Panc1 (cell line): ENCODE data around the gene TTC28. TPM values are rescaled to one million over a fixed set of nuclear protein-coding genes. Genes with fewer than 3 reads are reported as not detected.

Source experiments
- ATAC-seq: fragments of 200-7000 bp; cut with Tn5 transposase; 2 replicates; pipeline ENCODE4 v1.9.1; 2020; ENCODE audit warnings: mild to moderate bottlenecking, moderate library complexity
- BruUV-seq: library from RNA; stranded (reverse); fragments of 400-500 nt; replicated peaks from 2 replicates; lab custom pipeline; 2021; lab: Mats Ljungman, UMichigan
- CTCF ChIA-PET: fragments of 300-600 bp; sonication (Branson Sonifier 250); formaldehyde crosslinking; loops from one replicate; lab custom pipeline; 2022; ENCODE audit warnings: antibody characterized with exemption; lab: Charles Lee
- POLR2A ChIA-PET: fragments of 300-600 bp; sonication (Branson Sonifier 250); formaldehyde crosslinking; loops from one replicate; lab custom pipeline; 2022; ENCODE audit warnings: antibody characterized with exemption; lab: Charles Lee
- DNase-seq: peaks from one replicate; pipeline ENCODE4 v3.0.0-alpha.2; 2010; ENCODE audit warnings: low read depth, low spot score
- H3K27ac ChIP-seq: 2 replicates; pipeline ENCODE4 v1.5.1; 2011; ENCODE audit warnings: mild to moderate bottlenecking, low read length, inconsistent platforms
- H3K27me3 ChIP-seq: fragments of 200-500 bp; sonication (Bioruptor generic); 2 replicates; pipeline ENCODE4 v1.6.0; 2014; ENCODE audit warnings: low read length, inconsistent platforms; ENCODE audit not compliant: control insufficient read depth, insufficient read depth
- H3K36me3 ChIP-seq: fragments of 200-500 bp; sonication (Bioruptor generic); 2 replicates; pipeline ENCODE4 v1.5.1; 2014; ENCODE audit warnings: inconsistent platforms, mild to moderate bottlenecking, low read length, moderate library complexity; ENCODE audit not compliant: control insufficient read depth, insufficient read depth
- H3K4me1 ChIP-seq: 2 replicates; pipeline ENCODE4 v1.5.1; 2011; ENCODE audit warnings: inconsistent platforms, mild to moderate bottlenecking, low read length, moderate library complexity; ENCODE audit not compliant: control insufficient read depth, insufficient read depth
- H3K4me3 ChIP-seq, 2 experiments: 2 replicates each; pipeline ENCODE4 v1.5.1; 2011 to 2012; ENCODE audit warnings: low read depth in 2 of 2, low read length in 2 of 2, mild to moderate bottlenecking in 2 of 2, inconsistent platforms in 1 of 2, moderate library complexity in 1 of 2
- H3K9me3 ChIP-seq: fragments of 200-500 bp; sonication (Bioruptor generic); 2 replicates; pipeline ENCODE4 v1.5.1; 2014; ENCODE audit warnings: low read depth, mild to moderate bottlenecking, inconsistent platforms, low read length, moderate library complexity; ENCODE audit not compliant: control insufficient read depth, insufficient read depth
- CTCF ChIP-seq: fragments of 450-650 bp; IDR thresholded peaks from 2 replicates; pipeline ENCODE4 v1.5.1; 2017; ENCODE audit warnings: mild to moderate bottlenecking
- POLR2AphosphoS5 ChIP-seq: IDR thresholded peaks from 2 replicates; pipeline ENCODE4 v1.6.1; 2012; ENCODE audit warnings: mild to moderate bottlenecking, low read depth, low read length, moderate library complexity
- SIN3A ChIP-seq: IDR thresholded peaks from 2 replicates; pipeline ENCODE4 v1.6.1; 2012; ENCODE audit warnings: low read depth, mild to moderate bottlenecking, low read length, moderate library complexity, borderline replicate concordance; ENCODE audit not compliant: insufficient read depth
- TCF7L2 ChIP-seq: IDR thresholded peaks from 2 replicates; pipeline ENCODE4 v1.6.1; 2011; ENCODE audit warnings: mild to moderate bottlenecking, low read depth, low read length, inconsistent platforms
- in situ Hi-C: cut with HindIII; loops from 2 replicates; pipeline ENCODE4 v1.10.0; 2016; ENCODE audit warnings: low sequenced_read_pairs, low pct_unique_long_range_greater_than_20kb
- intact Hi-C: fragments of 100-400 bp; cut with micrococcal nuclease; formaldehyde crosslinking; loops from one replicate; pipeline ENCODE4 v1.10.0; 2022; ENCODE audit not compliant: unreplicated experiment
- total RNA-seq: library from RNA; stranded (reverse); gene quantifications from one replicate; pipeline ENCODE4 v1.2.1, GENCODE V29; 2021; ENCODE audit not compliant: unreplicated experiment
- TF ChIP-seq, protein P1 (sequence below), 2 experiments: IDR thresholded peaks; 2 replicates each; pipeline ENCODE4 v1.6.1; 2011 to 2012; ENCODE audit warnings: low read depth in 2 of 2, control low read depth in 1 of 2, low read length in 1 of 2, mild to moderate bottlenecking in 1 of 2, moderate library complexity in 1 of 2; ENCODE audit not compliant: insufficient read depth in 1 of 2

The TTC28 gene
- total RNA-seq, 1 experiment from 2014 or later: 24.8 TPM

GRCh38 chr22:27933186-27933983 lies 746.3 kb downstream of the TTC28 start:
- no peak for ATAC-seq
- H3K27me3 ChIP-seq: no peaks in the 10 kb centered on the region
- no peaks in the 10 kb centered on the region; the same call in 1 of the 2 replicates for H3K36me3 ChIP-seq
- H3K4me3 ChIP-seq: no peak overlapping the region
- ChIA-PET POLR2A (no interaction called here), CTCF (no interaction called here)
- intact Hi-C loops: no loop called here
- H3K4me1 ChIP-seq: no peaks in the 10 kb centered on the region
- H3K9me3 ChIP-seq: no peaks in the 10 kb centered on the region
- H3K27ac ChIP-seq: no peak overlapping the region
- no peak for TF ChIP-seq TCF7L2
- TF ChIP-seq, protein P1, sequence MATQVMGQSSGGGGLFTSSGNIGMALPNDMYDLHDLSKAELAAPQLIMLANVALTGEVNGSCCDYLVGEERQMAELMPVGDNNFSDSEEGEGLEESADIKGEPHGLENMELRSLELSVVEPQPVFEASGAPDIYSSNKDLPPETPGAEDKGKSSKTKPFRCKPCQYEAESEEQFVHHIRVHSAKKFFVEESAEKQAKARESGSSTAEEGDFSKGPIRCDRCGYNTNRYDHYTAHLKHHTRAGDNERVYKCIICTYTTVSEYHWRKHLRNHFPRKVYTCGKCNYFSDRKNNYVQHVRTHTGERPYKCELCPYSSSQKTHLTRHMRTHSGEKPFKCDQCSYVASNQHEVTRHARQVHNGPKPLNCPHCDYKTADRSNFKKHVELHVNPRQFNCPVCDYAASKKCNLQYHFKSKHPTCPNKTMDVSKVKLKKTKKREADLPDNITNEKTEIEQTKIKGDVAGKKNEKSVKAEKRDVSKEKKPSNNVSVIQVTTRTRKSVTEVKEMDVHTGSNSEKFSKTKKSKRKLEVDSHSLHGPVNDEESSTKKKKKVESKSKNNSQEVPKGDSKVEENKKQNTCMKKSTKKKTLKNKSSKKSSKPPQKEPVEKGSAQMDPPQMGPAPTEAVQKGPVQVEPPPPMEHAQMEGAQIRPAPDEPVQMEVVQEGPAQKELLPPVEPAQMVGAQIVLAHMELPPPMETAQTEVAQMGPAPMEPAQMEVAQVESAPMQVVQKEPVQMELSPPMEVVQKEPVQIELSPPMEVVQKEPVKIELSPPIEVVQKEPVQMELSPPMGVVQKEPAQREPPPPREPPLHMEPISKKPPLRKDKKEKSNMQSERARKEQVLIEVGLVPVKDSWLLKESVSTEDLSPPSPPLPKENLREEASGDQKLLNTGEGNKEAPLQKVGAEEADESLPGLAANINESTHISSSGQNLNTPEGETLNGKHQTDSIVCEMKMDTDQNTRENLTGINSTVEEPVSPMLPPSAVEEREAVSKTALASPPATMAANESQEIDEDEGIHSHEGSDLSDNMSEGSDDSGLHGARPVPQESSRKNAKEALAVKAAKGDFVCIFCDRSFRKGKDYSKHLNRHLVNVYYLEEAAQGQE (IDR thresholded peaks at IDR 0.05; ENCODE audit: insufficient read depth in 1 of 2, low read depth in 2 of 2, low read length in 1 of 2): no peak
- TF ChIP-seq SIN3A: no peak
- no peak for TF ChIP-seq CTCF
- no peak for TF ChIP-seq POLR2AphosphoS5
- no peak for DNase-seq
- no TSS peak for BruUV-seq
- in situ Hi-C loops: no loop called here

DNA sequence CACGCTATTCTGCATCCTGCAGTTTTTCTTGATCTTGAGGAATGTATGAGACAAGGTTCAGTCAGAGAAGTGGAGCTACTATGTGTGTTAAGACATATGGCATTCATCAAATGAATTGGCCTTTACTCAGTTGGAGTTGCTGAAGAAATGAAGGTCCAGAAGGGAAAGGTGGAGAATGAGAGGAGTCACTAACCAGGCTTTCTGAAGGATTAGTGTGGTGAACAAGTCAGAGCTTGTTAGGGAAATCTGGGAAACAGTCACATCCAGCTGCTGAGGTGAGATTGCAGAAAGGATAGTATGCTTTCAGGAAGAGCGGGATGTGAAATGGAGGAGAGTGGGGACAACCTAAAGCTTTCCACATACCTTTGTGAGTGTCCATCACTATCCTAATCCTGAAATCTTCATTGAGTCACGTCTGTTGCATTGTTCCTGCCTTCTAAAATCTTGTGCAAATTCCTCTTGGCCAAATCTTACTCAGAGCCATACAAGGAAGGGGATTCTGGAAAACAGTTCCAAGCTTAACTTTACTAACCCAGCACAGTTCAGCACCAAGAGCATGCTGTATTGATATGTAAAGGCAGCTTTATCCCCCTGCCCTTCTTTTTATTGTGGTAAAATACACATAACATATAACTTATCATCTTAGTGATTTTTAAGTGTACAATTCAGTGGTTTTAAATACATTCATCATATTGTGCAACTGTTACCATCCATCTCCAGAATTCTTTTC lies 749.1 kb downstream of the TTC28 start:
- H3K9me3 ChIP-seq: peaks cover 4% of the 10 kb centered on the region; the same call in 1 of the 2 replicates
- H3K27ac ChIP-seq: no peak overlapping the region
- TF ChIP-seq SIN3A: no peak
- TF ChIP-seq POLR2AphosphoS5: no peak
- TF ChIP-seq TCF7L2: no peak
- TF ChIP-seq CTCF: no peak
- TF ChIP-seq, protein P1 (IDR thresholded peaks at IDR 0.05; ENCODE audit: insufficient read depth in 1 of 2, low read depth in 2 of 2, low read length in 1 of 2): no peak
- ChIA-PET CTCF (no interaction called here), POLR2A (no interaction called here)
- H3K4me1 ChIP-seq: no peaks in the 10 kb centered on the region
- no peak overlapping the region for H3K4me3 ChIP-seq
- no peak for ATAC-seq
- H3K27me3 ChIP-seq: no peaks in the 10 kb centered on the region
- no peak for DNase-seq
- no TSS peak for BruUV-seq
- no peaks in the 10 kb centered on the region for H3K36me3 ChIP-seq
- in situ Hi-C loops: no loop called here
- intact Hi-C loops: no loop called here
